Measurements from ENCODE around the gene SLC22A14.

DNA sequence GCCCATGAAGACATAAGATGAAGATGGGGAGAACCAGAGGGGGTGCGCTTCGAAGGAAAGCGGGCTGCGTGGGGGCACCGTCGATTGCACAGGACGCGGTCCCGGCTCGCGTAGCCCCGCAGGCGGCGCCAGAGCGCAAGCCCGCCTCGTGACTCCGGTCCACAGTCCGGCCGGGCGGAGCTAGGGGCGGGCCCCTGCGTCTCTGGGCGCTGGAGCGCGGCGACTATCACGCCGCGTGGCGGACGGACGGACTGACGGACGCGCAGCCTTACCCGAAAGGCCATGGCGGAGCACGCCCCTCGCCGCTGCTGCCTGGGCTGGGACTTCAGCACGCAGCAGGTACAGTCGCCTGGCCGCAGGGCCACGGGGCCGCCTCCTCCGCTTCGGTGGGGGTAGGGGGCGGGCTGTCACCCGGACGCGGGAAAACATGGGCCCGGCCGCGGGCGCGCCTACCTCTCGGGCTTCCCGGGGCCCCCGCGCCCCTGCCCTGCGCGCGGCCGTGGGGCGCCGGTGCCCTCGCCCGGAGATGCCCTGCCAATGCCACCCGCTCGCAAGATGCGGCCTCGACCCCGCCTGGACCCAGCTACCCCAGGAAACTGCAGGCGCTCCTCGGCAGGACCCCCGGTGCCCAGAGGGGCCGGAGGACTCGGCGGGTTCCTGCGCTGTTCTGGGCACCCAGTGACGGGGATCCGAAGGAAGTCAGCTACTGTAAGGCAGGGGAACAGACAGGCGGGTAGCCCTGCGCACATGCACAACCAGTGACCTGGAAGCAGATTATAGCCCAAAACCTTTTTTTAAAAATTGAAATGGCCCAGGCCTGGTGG, 64.7 kb downstream of the SLC22A14 start, which contains the start of gene XYLB:
- TF ChIP-seq, protein P1, sequence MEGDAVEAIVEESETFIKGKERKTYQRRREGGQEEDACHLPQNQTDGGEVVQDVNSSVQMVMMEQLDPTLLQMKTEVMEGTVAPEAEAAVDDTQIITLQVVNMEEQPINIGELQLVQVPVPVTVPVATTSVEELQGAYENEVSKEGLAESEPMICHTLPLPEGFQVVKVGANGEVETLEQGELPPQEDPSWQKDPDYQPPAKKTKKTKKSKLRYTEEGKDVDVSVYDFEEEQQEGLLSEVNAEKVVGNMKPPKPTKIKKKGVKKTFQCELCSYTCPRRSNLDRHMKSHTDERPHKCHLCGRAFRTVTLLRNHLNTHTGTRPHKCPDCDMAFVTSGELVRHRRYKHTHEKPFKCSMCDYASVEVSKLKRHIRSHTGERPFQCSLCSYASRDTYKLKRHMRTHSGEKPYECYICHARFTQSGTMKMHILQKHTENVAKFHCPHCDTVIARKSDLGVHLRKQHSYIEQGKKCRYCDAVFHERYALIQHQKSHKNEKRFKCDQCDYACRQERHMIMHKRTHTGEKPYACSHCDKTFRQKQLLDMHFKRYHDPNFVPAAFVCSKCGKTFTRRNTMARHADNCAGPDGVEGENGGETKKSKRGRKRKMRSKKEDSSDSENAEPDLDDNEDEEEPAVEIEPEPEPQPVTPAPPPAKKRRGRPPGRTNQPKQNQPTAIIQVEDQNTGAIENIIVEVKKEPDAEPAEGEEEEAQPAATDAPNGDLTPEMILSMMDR (IDR thresholded peaks at IDR 0.05; ENCODE audit: insufficient read depth, low read length): peak; percentile 59
- TF ChIP-seq POLR2AphosphoS5 (IDR thresholded peaks at IDR 0.05; ENCODE audit: low read depth): peak; percentile 67; the same call in 1 of the 2 replicates
- TF ChIP-seq, protein P2, sequence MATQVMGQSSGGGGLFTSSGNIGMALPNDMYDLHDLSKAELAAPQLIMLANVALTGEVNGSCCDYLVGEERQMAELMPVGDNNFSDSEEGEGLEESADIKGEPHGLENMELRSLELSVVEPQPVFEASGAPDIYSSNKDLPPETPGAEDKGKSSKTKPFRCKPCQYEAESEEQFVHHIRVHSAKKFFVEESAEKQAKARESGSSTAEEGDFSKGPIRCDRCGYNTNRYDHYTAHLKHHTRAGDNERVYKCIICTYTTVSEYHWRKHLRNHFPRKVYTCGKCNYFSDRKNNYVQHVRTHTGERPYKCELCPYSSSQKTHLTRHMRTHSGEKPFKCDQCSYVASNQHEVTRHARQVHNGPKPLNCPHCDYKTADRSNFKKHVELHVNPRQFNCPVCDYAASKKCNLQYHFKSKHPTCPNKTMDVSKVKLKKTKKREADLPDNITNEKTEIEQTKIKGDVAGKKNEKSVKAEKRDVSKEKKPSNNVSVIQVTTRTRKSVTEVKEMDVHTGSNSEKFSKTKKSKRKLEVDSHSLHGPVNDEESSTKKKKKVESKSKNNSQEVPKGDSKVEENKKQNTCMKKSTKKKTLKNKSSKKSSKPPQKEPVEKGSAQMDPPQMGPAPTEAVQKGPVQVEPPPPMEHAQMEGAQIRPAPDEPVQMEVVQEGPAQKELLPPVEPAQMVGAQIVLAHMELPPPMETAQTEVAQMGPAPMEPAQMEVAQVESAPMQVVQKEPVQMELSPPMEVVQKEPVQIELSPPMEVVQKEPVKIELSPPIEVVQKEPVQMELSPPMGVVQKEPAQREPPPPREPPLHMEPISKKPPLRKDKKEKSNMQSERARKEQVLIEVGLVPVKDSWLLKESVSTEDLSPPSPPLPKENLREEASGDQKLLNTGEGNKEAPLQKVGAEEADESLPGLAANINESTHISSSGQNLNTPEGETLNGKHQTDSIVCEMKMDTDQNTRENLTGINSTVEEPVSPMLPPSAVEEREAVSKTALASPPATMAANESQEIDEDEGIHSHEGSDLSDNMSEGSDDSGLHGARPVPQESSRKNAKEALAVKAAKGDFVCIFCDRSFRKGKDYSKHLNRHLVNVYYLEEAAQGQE (IDR thresholded peaks at IDR 0.05; ENCODE audit: insufficient replicate concordance, low read depth): no peak
- TF ChIP-seq GABPA (IDR thresholded peaks at IDR 0.05; ENCODE audit: low read depth): no peak
